ENCODE data around the gene ATP5IF1.

DNA sequence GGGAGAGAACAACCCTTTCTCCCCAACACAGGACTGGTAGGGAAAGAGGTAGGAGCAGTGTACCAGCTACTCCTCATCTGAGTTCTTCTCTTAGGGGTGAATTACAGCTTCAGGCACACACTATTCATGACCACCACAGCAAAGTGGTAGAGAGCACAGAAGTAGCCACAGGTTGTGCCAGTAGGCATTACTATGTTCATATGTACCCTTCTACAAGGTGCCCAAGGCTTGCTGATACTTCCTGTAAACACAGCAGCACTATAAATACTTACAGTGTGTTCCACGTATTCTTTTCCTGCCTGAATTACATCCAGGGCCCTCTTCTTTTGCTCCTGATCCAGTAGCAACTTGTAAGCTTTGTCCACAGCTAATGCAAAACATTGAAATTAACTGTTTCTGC lies 26.2 kb upstream of the ATP5IF1 start:
- TF ChIP-seq, protein P1, sequence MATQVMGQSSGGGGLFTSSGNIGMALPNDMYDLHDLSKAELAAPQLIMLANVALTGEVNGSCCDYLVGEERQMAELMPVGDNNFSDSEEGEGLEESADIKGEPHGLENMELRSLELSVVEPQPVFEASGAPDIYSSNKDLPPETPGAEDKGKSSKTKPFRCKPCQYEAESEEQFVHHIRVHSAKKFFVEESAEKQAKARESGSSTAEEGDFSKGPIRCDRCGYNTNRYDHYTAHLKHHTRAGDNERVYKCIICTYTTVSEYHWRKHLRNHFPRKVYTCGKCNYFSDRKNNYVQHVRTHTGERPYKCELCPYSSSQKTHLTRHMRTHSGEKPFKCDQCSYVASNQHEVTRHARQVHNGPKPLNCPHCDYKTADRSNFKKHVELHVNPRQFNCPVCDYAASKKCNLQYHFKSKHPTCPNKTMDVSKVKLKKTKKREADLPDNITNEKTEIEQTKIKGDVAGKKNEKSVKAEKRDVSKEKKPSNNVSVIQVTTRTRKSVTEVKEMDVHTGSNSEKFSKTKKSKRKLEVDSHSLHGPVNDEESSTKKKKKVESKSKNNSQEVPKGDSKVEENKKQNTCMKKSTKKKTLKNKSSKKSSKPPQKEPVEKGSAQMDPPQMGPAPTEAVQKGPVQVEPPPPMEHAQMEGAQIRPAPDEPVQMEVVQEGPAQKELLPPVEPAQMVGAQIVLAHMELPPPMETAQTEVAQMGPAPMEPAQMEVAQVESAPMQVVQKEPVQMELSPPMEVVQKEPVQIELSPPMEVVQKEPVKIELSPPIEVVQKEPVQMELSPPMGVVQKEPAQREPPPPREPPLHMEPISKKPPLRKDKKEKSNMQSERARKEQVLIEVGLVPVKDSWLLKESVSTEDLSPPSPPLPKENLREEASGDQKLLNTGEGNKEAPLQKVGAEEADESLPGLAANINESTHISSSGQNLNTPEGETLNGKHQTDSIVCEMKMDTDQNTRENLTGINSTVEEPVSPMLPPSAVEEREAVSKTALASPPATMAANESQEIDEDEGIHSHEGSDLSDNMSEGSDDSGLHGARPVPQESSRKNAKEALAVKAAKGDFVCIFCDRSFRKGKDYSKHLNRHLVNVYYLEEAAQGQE (IDR thresholded peaks at IDR 0.05; ENCODE audit: insufficient replicate concordance, low read depth) = no peak
- TF ChIP-seq, protein P2, sequence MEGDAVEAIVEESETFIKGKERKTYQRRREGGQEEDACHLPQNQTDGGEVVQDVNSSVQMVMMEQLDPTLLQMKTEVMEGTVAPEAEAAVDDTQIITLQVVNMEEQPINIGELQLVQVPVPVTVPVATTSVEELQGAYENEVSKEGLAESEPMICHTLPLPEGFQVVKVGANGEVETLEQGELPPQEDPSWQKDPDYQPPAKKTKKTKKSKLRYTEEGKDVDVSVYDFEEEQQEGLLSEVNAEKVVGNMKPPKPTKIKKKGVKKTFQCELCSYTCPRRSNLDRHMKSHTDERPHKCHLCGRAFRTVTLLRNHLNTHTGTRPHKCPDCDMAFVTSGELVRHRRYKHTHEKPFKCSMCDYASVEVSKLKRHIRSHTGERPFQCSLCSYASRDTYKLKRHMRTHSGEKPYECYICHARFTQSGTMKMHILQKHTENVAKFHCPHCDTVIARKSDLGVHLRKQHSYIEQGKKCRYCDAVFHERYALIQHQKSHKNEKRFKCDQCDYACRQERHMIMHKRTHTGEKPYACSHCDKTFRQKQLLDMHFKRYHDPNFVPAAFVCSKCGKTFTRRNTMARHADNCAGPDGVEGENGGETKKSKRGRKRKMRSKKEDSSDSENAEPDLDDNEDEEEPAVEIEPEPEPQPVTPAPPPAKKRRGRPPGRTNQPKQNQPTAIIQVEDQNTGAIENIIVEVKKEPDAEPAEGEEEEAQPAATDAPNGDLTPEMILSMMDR (IDR thresholded peaks at IDR 0.05; ENCODE audit: insufficient read depth, low read length) = no peak
- no peak for TF ChIP-seq GABPA (IDR thresholded peaks at IDR 0.05; ENCODE audit: low read depth)
